GM11168 (cell line): ENCODE measurements around the gene CCDC8.
"Not testable (repeated sequence)": the region's sequence is repeated elsewhere in the genome, so short reads cannot be mapped to it uniquely, and the experiment has no call there.

Source experiments
- in situ Hi-C: fragments of 300-500 bp; cut with MboI; formaldehyde crosslinking; loops from one replicate; pipeline ENCODE4 v1.12.0; 2022; ENCODE audit warnings: low sequenced_read_pairs; ENCODE audit not compliant: unreplicated experiment

Gene CCDC8

GRCh38 chr19:46404753-46405468, 8.5 kb downstream of the CCDC8 start:
- in situ Hi-C loops = loop anchor here (5.0 kb wide), 1 partner anchor 82 kb away; no protein-coding TSS in a partner anchor

- in situ Hi-C loops = loop anchor here (5.0 kb wide), 1 partner anchor 83 kb away; no protein-coding TSS in a partner anchor
Measured at GRCh38 chr19:46404055-46404752, 9.2 kb downstream of the CCDC8 start.

GRCh38 chr19:46402725-46403124, 10.6 kb downstream of the CCDC8 start:
- in situ Hi-C loops = loop anchor here (5.0 kb wide), 1 partner anchor 85 kb away; no protein-coding TSS in a partner anchor

- in situ Hi-C loops = not testable (repeated sequence)
Measured at GRCh38 chr19:46397801-46398479, 15.4 kb downstream of the CCDC8 start.

GRCh38 chr19:46394402-46394797, 19.0 kb downstream of the CCDC8 start:
- in situ Hi-C loops = no loop called here

- in situ Hi-C loops = no loop called here
Measured at GRCh38 chr19:46393456-46394401, 19.6 kb downstream of the CCDC8 start.

- in situ Hi-C loops = no loop called here
Measured at GRCh38 chr19:46392837-46393236, 20.5 kb downstream of the CCDC8 start.

GRCh38 chr19:46392252-46392801, 21.0 kb downstream of the CCDC8 start:
- in situ Hi-C loops = no loop called here

- in situ Hi-C loops = no loop called here
Measured at GRCh38 chr19:46391296-46392251, 21.8 kb downstream of the CCDC8 start.

- in situ Hi-C loops = no loop called here
Measured at GRCh38 chr19:46390866-46391265, 22.5 kb downstream of the CCDC8 start.

- in situ Hi-C loops = no loop called here
Measured at GRCh38 chr19:46390121-46390858, 23.1 kb downstream of the CCDC8 start.

- in situ Hi-C loops = no loop called here
Measured at GRCh38 chr19:46388311-46389095, 24.9 kb downstream of the CCDC8 start.

- in situ Hi-C loops = no loop called here
Measured at GRCh38 chr19:46387713-46388130, 25.6 kb downstream of the CCDC8 start.

GRCh38 chr19:46386996-46387712, 26.2 kb downstream of the CCDC8 start:
- in situ Hi-C loops = no loop called here

GRCh38 chr19:46386151-46386550, 27.2 kb downstream of the CCDC8 start:
- in situ Hi-C loops = no loop called here

- in situ Hi-C loops = no loop called here
Measured at GRCh38 chr19:46385636-46386035, 27.7 kb downstream of the CCDC8 start.
